Peyer's patch (tissue), 4 donors: Measurements from ENCODE around the gene MICAL3.

Experiments used
- POLR2A ChIP-seq, 2 donors: fragments of 450-650 bp; IDR thresholded peaks; one replicate each; pipeline ENCODE4 v1.5.1; 2017; ENCODE audit warnings: antibody characterized with exemption in 2 of 2, mild to moderate bottlenecking in 2 of 2, moderate library complexity in 2 of 2
- TF ChIP-seq, protein P1 (sequence below), 6 experiments: fragments of 450-650 bp in 4 of 6; fragments of 200-600 bp in 2 of 6; sonication (generic) in 1 of 6; IDR thresholded peaks; one replicate each; pipeline ENCODE4 v1.5.1; 2017 to 2019; ENCODE audit warnings: antibody characterized with exemption in 6 of 6, mild to moderate bottlenecking in 3 of 6, moderate library complexity in 1 of 6

DNA sequence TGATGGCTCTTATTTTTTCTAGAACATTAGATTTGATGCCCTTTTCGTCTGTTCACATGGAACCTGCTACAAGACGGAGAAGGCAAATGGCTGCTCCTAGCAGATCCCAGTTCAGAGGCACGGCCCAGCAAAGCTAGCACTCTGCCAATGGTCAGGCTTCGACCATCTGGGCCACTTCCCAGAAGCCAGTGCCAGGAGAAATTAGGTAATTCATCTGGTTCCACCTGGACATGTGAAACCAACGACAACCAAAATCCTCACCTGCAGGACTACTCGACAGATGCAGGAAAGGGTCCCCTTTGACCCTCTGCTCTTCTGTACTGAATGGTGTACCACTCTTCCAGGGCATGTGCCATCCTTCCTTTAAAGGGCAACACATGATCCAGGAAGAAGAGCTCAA lies 25.4 kb downstream of the MICAL3 start:
- TF ChIP-seq, protein P1, sequence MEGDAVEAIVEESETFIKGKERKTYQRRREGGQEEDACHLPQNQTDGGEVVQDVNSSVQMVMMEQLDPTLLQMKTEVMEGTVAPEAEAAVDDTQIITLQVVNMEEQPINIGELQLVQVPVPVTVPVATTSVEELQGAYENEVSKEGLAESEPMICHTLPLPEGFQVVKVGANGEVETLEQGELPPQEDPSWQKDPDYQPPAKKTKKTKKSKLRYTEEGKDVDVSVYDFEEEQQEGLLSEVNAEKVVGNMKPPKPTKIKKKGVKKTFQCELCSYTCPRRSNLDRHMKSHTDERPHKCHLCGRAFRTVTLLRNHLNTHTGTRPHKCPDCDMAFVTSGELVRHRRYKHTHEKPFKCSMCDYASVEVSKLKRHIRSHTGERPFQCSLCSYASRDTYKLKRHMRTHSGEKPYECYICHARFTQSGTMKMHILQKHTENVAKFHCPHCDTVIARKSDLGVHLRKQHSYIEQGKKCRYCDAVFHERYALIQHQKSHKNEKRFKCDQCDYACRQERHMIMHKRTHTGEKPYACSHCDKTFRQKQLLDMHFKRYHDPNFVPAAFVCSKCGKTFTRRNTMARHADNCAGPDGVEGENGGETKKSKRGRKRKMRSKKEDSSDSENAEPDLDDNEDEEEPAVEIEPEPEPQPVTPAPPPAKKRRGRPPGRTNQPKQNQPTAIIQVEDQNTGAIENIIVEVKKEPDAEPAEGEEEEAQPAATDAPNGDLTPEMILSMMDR (IDR thresholded peaks at IDR 0.05) = no peak
- TF ChIP-seq POLR2A (IDR thresholded peaks at IDR 0.05) = no peak
